22Rv1 (cell line): ENCODE measurements around the gene SLIT3.

Source experiments
- CTCF ChIP-seq: fragments of 450-650 bp; IDR thresholded peaks from 2 replicates; pipeline ENCODE4 v1.5.1; 2017; ENCODE audit warnings: mild to moderate bottlenecking
- ZFX ChIP-seq: fragments of 450-650 bp; IDR thresholded peaks from 2 replicates; pipeline ENCODE4 v1.6.1; 2017; ENCODE audit warnings: antibody characterized with exemption, borderline replicate concordance

- TF ChIP-seq CTCF (no peak), ZFX (no peak)
These were observed 350.5 kb downstream of the SLIT3 start for GRCh38 chr5:168950241-168950951.
